Osteoblast (primary cell): ENCODE results near the gene NAA40. TPM values are rescaled to one million over a fixed set of nuclear protein-coding genes. Genes with fewer than 3 reads are reported as not detected.

ENCODE experiments used
- DNase-seq: peaks from one replicate; pipeline ENCODE4 v3.0.0; 2011; ENCODE audit warnings: low spot score, mixed read lengths; ENCODE audit not compliant: insufficient read length; ENCODE audit errors: missing footprints
- H2AFZ ChIP-seq: 2 replicates; pipeline ENCODE4 v1.6.0; 2011; ENCODE audit warnings: mild to moderate bottlenecking, low read length
- H3K27ac ChIP-seq: 2 replicates; pipeline ENCODE4 v1.5.1; 2011; ENCODE audit warnings: mild to moderate bottlenecking, low read depth, low read length, moderate library complexity
- H3K27me3 ChIP-seq: 2 replicates; pipeline ENCODE4 v1.6.0; 2012; ENCODE audit warnings: mild to moderate bottlenecking, control low read depth, inconsistent platforms, low read length, moderate library complexity; ENCODE audit not compliant: insufficient read depth
- H3K36me3 ChIP-seq: 2 replicates; pipeline ENCODE4 v1.5.1; 2011; ENCODE audit warnings: mild to moderate bottlenecking, low read length, control low read depth, moderate library complexity; ENCODE audit not compliant: insufficient read depth
- H3K4me1 ChIP-seq: 2 replicates; pipeline ENCODE4 v1.5.1; 2011; ENCODE audit warnings: mild to moderate bottlenecking, low read length, control low read depth, moderate library complexity; ENCODE audit not compliant: insufficient read depth
- H3K4me2 ChIP-seq: 2 replicates; pipeline ENCODE4 v1.6.0; 2011; ENCODE audit warnings: mild to moderate bottlenecking, low read length; ENCODE audit not compliant: insufficient read depth
- H3K4me3 ChIP-seq: fragments of 200-600 bp; sonication (generic); 3 replicates; pipeline ENCODE4 v1.5.1; 2012; ENCODE audit warnings: mild to moderate bottlenecking, low read length, inconsistent platforms; ENCODE audit not compliant: insufficient read depth
- H3K79me2 ChIP-seq: 2 replicates; pipeline ENCODE4 v1.6.0; 2012; ENCODE audit warnings: mild to moderate bottlenecking, low read length, control low read depth, inconsistent platforms; ENCODE audit not compliant: insufficient read depth
- H3K9me3 ChIP-seq: 2 replicates; pipeline ENCODE4 v1.5.1; 2011; ENCODE audit warnings: low read depth, low read length, control low read depth
- H4K20me1 ChIP-seq: 2 replicates; pipeline ENCODE4 v1.6.0; 2012; ENCODE audit warnings: mild to moderate bottlenecking, low read length, control low read depth; ENCODE audit not compliant: insufficient read depth
- CTCF ChIP-seq: IDR thresholded peaks from 2 replicates; pipeline ENCODE4 v1.5.1; 2011; ENCODE audit warnings: mild to moderate bottlenecking, low read depth, low read length, moderate library complexity; ENCODE audit errors: extremely low read depth
- total RNA-seq: library from RNA; depleted of rRNA; stranded (reverse); fragments of >200 nt; gene quantifications from 2 replicates; pipeline ENCODE4 v1.2.3, GENCODE V29; 2012

Gene NAA40
- total RNA-seq, 1 donor: 11.9 TPM

- no peak overlapping the region for H3K27ac ChIP-seq
- TF ChIP-seq CTCF: no peak
- DNase-seq: no peak
- H3K4me3 ChIP-seq: no peak overlapping the region
- no peak overlapping the region for H2AFZ ChIP-seq
- peaks cover 71% of the 10 kb centered on the region for H3K79me2 ChIP-seq
- peaks cover 32% of the 10 kb centered on the region for H3K36me3 ChIP-seq
- peaks cover 6% of the 10 kb centered on the region for H3K4me1 ChIP-seq
- no peaks in the 10 kb centered on the region for H3K27me3 ChIP-seq
- no peak overlapping the region for H3K4me2 ChIP-seq
- H4K20me1 ChIP-seq: peaks cover 75% of the 10 kb centered on the region
- H3K9me3 ChIP-seq: no peaks in the 10 kb centered on the region
These were observed 45.4 kb upstream of the NAA40 start for GRCh38 chr11:63893355-63893754.

- H3K27ac ChIP-seq: no peak overlapping the region
These were observed 42.7 kb upstream of the NAA40 start for GRCh38 chr11:63896071-63896470.

GRCh38 chr11:63897459-63898146, 41.2 kb upstream of the NAA40 start:
- peaks cover 71% of the 10 kb centered on the region for H3K36me3 ChIP-seq

More at GRCh38 chr11:63896071-63896470, 42.7 kb upstream of the NAA40 start:
- H4K20me1 ChIP-seq: peaks cover 48% of the 10 kb centered on the region
- DNase-seq: no peak
- H3K36me3 ChIP-seq: peaks cover 58% of the 10 kb centered on the region
- no peak overlapping the region for H3K4me2 ChIP-seq
- no peaks in the 10 kb centered on the region for H3K4me1 ChIP-seq
- no peaks in the 10 kb centered on the region for H3K9me3 ChIP-seq
- no peaks in the 10 kb centered on the region for H3K27me3 ChIP-seq
- TF ChIP-seq CTCF: no peak
- peaks cover 44% of the 10 kb centered on the region for H3K79me2 ChIP-seq
- H3K4me3 ChIP-seq: no peak overlapping the region
- no peak overlapping the region for H2AFZ ChIP-seq

More at GRCh38 chr11:63897459-63898146, 41.2 kb upstream of the NAA40 start:
- Histone ChIP-seq H2AFZ (no peak overlapping the region), H3K4me3 (no peak overlapping the region), H3K9me3 (no peaks in the 10 kb centered on the region), H4K20me1 (peaks cover 33% of the 10 kb centered on the region), H3K27ac (no peak overlapping the region), H3K4me1 (no peaks in the 10 kb centered on the region), H3K27me3 (no peaks in the 10 kb centered on the region), H3K79me2 (peaks cover 31% of the 10 kb centered on the region), H3K4me2 (no peak overlapping the region)
- DNase-seq: no peak
- TF ChIP-seq CTCF: no peak
